Prostate gland (tissue), 2 donors: ENCODE results near the gene RAB4A. TPM values are rescaled to one million over a fixed set of nuclear protein-coding genes. Genes with fewer than 3 reads are reported as not detected.

ENCODE experiments used
- DNase-seq: peaks from one replicate; pipeline ENCODE4 v3.0.0-alpha.2; 2019; ENCODE audit warnings: low spot score
- H3K27ac ChIP-seq, 2 donors: fragments of 200-600 bp; sonication (generic); 2 replicates each; pipeline ENCODE4 v1.5.1; 2017 to 2019
- H3K27me3 ChIP-seq: fragments of 200-600 bp; sonication (generic); replicated peaks from 2 replicates; pipeline ENCODE4 v1.5.1; 2019; ENCODE audit not compliant: insufficient read depth
- H3K36me3 ChIP-seq, 2 donors: fragments of 200-600 bp; sonication (generic); 1 replicate in 1 of 2; 2 replicates in 1 of 2; pipeline versions ENCODE4 v1.5.1 to v1.8.1; 2017 to 2019
- H3K4me1 ChIP-seq: fragments of 200-600 bp; sonication (generic); replicated peaks from 2 replicates; pipeline ENCODE4 v1.5.1; 2019
- H3K4me3 ChIP-seq, 2 donors: fragments of 200-600 bp; sonication (generic); 2 replicates each; pipeline ENCODE4 v1.5.1; 2017 to 2019
- H3K9me3 ChIP-seq: fragments of 200-600 bp; sonication (generic); 2 replicates; pipeline ENCODE4 v1.5.1; 2017
- POLR2A ChIP-seq: fragments of 450-650 bp; IDR thresholded peaks from one replicate; pipeline ENCODE4 v1.6.1; 2016; ENCODE audit warnings: antibody characterized with exemption, mild to moderate bottlenecking
- POLR2AphosphoS5 ChIP-seq: sonication (generic); formaldehyde crosslinking; IDR thresholded peaks from one replicate; pipeline ENCODE4 v1.6.1; 2017; ENCODE audit warnings: antibody characterized with exemption
- WGBS: methylation state at CpG from one replicate; pipeline ENCODE4 v1.1.5; 2018; 5-methylcytosine and 5-hydroxymethylcytosine counted together
- intact Hi-C: fragments of 100-400 bp; cut with DNase I; formaldehyde crosslinking; loops from one replicate; pipeline ENCODE4 v1.14.2; 2022
- total RNA-seq, 2 donors: library from RNA; depleted of rRNA; stranded (reverse); fragments of >200 nt; gene quantifications; one replicate each; pipeline ENCODE4 v1.1.0, GENCODE V29; 2016
- TF ChIP-seq, protein P1 (sequence below), 4 experiments: fragments of 200-600 bp in 2 of 4; fragments of 450-650 bp in 2 of 4; sonication (generic) in 2 of 4; IDR thresholded peaks; 1 replicate in 3 of 4; 2 replicates in 1 of 4; pipeline ENCODE4 v1.5.1; 2016 to 2019; ENCODE audit warnings: antibody characterized with exemption in 4 of 4, mild to moderate bottlenecking in 2 of 4, moderate library complexity in 2 of 4

RAB4A gene
- total RNA-seq, 2 donors from 2014 or later = 53.6 to 106 TPM

DNA sequence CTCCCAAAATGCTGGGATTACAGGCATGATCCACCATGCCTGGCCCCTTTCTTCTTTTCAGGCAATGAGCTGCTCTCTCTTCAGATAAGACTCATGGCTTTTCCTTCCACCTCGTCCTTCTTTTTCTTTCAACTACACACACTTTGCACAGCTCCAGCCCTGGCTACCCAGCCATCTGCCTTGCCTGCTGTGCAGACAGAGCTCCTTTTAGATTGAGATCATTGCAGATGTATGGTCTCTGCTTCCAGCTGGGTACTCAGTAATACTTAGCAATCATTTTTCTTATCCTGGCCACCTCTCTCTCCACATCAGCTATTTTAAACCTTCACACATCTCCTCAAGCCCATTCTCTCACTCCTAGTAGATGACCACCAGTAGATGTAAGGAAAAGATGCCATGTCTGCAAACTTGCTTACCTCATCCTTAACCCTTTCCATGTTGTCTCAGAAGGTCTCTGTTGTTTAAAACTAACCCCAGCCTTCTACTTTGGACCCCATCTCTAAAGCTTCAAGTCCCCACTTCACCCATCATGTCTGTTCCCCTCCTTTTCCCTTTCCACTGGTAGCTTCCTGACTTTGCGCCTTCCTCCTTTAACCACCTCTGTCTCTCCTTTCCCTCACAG is 7.3 kb downstream of the RAB4A start:
- Histone ChIP-seq H3K27me3 (no peaks in the 10 kb centered on the region), H3K27ac (peak overlapping the region; percentile 4 to 68), H3K4me1 (peaks cover 24% of the 10 kb centered on the region), H3K36me3 (no peaks in the 10 kb centered on the region), H3K9me3 (no peaks in the 10 kb centered on the region), H3K4me3 (no peak overlapping the region)
- intact Hi-C loops = no loop called here
- TF ChIP-seq POLR2A (no peak), POLR2AphosphoS5 (no peak)
- TF ChIP-seq, protein P1, sequence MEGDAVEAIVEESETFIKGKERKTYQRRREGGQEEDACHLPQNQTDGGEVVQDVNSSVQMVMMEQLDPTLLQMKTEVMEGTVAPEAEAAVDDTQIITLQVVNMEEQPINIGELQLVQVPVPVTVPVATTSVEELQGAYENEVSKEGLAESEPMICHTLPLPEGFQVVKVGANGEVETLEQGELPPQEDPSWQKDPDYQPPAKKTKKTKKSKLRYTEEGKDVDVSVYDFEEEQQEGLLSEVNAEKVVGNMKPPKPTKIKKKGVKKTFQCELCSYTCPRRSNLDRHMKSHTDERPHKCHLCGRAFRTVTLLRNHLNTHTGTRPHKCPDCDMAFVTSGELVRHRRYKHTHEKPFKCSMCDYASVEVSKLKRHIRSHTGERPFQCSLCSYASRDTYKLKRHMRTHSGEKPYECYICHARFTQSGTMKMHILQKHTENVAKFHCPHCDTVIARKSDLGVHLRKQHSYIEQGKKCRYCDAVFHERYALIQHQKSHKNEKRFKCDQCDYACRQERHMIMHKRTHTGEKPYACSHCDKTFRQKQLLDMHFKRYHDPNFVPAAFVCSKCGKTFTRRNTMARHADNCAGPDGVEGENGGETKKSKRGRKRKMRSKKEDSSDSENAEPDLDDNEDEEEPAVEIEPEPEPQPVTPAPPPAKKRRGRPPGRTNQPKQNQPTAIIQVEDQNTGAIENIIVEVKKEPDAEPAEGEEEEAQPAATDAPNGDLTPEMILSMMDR (IDR thresholded peaks at IDR 0.05) = no peak
- 90% methylated on average over 2 of the region's 2 CpGs for WGBS
- no peak for DNase-seq

DNA sequence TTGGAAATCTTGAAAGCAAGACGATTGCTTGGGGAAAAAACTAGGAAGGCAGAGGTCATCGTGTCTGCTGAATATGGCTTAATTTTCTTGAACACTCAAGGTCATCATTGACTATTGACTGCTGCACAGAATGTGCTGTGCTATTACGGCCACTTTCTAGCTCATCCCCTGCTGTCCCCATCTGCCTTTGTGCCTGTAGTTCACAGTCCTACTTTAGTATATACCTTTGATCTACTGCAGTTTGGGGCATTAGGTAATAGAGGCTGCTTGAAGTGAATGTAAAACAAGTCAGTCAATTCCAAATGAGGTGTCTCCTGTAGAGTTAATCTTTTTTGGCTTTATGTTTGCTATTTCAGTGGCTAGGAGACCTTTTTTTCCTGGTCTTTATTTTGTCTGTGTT is 8.3 kb downstream of the RAB4A start:
- DNase-seq = no peak
- Histone ChIP-seq H3K4me1 (peaks cover 21% of the 10 kb centered on the region), H3K4me3 (no peak overlapping the region), H3K36me3 (no peaks in the 10 kb centered on the region), H3K9me3 (no peaks in the 10 kb centered on the region), H3K27me3 (no peaks in the 10 kb centered on the region), H3K27ac (peak overlapping the region in 1 of 2 donors; percentile 68)
- intact Hi-C loops = no loop called here
- WGBS = 88% methylated on average over 3 of the region's 3 CpGs
- TF ChIP-seq POLR2A (no peak), POLR2AphosphoS5 (no peak)
- TF ChIP-seq, protein P1 (IDR thresholded peaks at IDR 0.05) = no peak

DNA sequence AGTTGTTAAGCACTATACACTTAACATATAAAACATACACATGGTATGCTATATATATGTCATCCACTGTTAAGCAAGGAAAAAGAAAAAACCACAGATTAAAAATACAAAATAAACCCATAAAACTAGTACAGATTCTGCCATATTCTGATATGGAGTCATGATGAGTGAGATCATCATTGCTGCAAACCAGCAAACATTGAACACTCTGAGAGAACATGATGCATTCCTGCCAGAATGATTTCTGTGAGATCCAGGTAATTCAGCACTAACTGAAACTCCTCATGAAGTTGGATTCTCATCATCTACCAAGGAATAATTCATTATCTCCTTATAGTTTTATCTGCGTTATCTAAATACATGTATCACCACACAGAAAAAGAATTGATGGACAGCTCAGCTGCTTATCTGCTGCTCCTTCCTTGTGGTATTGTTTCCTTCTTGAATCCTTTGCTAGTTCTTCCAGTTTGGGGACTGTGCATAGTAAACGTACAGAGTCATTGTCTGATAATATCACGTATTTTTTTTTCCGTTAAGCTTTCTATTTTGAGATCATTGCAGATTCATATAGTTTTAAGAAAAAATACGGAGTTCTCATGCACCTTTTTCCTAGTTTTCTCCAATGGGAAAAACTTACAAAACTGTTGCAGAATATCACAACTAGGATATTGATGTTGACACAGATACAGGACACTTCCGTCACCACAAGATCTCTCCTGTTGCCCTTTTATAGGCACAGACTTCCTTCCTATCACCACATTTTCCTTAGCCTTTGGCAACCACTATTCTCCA is 9.3 kb downstream of the RAB4A start:
- Histone ChIP-seq H3K27ac (peak overlapping the region; percentile 44 to 68), H3K4me3 (no peak overlapping the region), H3K27me3 (no peaks in the 10 kb centered on the region), H3K36me3 (no peaks in the 10 kb centered on the region), H3K4me1 (peaks cover 11% of the 10 kb centered on the region), H3K9me3 (no peaks in the 10 kb centered on the region)
- TF ChIP-seq POLR2AphosphoS5 = peak; percentile 55
- no peak for TF ChIP-seq POLR2A
- 52% methylated on average over 6 of the region's 6 CpGs for WGBS
- intact Hi-C loops = no loop called here
- no peak for DNase-seq

DNA sequence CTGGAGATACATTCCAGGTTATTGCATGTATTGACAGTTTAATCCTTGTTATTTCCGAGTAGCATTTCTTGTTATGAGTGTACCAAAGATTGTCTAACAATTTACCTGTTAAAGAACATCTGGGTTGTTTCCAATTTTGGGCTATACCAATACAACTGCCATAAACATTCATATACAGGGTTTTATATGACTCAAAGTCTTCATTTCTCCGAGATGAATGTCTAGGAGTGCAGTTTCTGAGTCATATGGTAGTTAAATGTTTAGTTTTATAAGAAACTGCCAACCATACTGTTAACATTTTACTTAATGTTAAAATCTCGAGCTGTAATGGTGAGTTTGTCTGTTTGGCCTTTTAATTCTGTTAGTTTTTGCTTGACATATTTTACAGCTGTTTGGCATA is 10.0 kb downstream of the RAB4A start:
- peaks cover 10% of the 10 kb centered on the region for H3K4me1 ChIP-seq
- no peaks in the 10 kb centered on the region for H3K36me3 ChIP-seq
- intact Hi-C loops = no loop called here
- no peaks in the 10 kb centered on the region for H3K9me3 ChIP-seq
- no peak for DNase-seq
- no peaks in the 10 kb centered on the region for H3K27me3 ChIP-seq
- H3K4me3 ChIP-seq = no peak overlapping the region
- 62% methylated on average over 3 of the region's 3 CpGs for WGBS
- TF ChIP-seq, protein P1 (IDR thresholded peaks at IDR 0.05) = no peak
- TF ChIP-seq POLR2AphosphoS5 (no peak), POLR2A (no peak)
- peak overlapping the region; percentile 44 to 68 for H3K27ac ChIP-seq

DNA sequence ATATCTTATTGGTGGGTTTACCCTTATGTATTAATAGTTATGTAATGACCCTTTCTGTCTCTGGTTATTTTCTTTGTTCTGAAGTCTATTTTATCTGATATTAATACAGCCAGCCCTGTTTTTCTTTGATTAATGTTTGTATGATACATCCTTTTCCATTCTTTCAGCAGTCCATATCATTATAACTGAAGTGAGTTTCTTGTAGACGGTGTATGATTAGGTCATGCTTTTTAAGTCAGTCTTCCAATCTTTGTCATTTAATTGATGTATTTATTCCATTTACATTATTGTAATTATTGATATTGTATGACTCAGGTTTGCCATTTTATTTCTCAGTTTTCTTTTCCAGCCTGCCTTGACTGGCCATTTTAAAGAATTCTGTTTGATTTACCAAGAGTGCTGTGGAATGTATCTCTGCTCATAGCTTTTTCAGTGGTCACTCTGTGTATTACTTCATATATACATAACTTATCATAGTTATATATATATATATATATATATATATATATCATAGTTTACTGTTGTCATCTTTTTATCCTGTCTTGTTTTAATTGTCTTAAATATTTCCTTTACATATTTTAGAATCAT is 10.5 kb downstream of the RAB4A start:
- peaks cover 10% of the 10 kb centered on the region for H3K4me1 ChIP-seq
- no peaks in the 10 kb centered on the region for H3K36me3 ChIP-seq
- H3K4me3 ChIP-seq = no peak overlapping the region
- DNase-seq = no peak
- WGBS = 95% methylated on average over 1 of the region's 1 CpG
- no peaks in the 10 kb centered on the region for H3K9me3 ChIP-seq
- intact Hi-C loops = no loop called here
- peak overlapping the region; percentile 44 to 68 for H3K27ac ChIP-seq
- TF ChIP-seq, protein P1 (IDR thresholded peaks at IDR 0.05) = no peak
- TF ChIP-seq POLR2A (no peak), POLR2AphosphoS5 (no peak)
- no peaks in the 10 kb centered on the region for H3K27me3 ChIP-seq
